H1 (cell line): ENCODE results near the gene GALR2. TPM values are rescaled to one million over a fixed set of nuclear protein-coding genes. Genes with fewer than 3 reads are reported as not detected.

Experiments used
- CTCF ChIA-PET: fragments of 300-600 bp; sonication (Branson Sonifier 250); formaldehyde crosslinking; loops from one replicate; lab custom pipeline; 2021; ENCODE audit not compliant: partially characterized antibody; lab: Charles Lee
- POLR2A ChIA-PET: fragments of 300-600 bp; sonication (Branson Sonifier 250); formaldehyde crosslinking; loops from one replicate; lab custom pipeline; 2021; ENCODE audit warnings: inconsistent platforms; ENCODE audit not compliant: partially characterized antibody; lab: Charles Lee
- DNase-seq, 2 experiments: peaks; one replicate each; pipeline versions ENCODE4 v3.0.0 to v3.0.0-alpha.2; 2010 to 2022; ENCODE audit warnings: low spot score in 2 of 2, low read depth in 1 of 2, mixed read lengths in 1 of 2
- FAIRE-seq: peaks from 2 replicates; lab custom pipeline; 2011; peaks lifted over from hg19 to GRCh38; lab: Jason Lieb, UNC
- H2AFZ ChIP-seq: 2 replicates; pipeline ENCODE4 v1.8.1; 2012; ENCODE audit warnings: low read length, inconsistent platforms
- H2AK5ac ChIP-seq: 2 replicates; pipeline ENCODE4 v1.6.1; 2013; ENCODE audit warnings: low read depth, low read length
- H2BK120ac ChIP-seq: replicated peaks from 2 replicates; pipeline ENCODE3; 2013; ENCODE audit warnings: low read depth, low read length, inconsistent platforms
- H2BK12ac ChIP-seq: 2 replicates; pipeline ENCODE4 v1.6.1; 2013; ENCODE audit warnings: low read depth, low read length
- H2BK15ac ChIP-seq: 2 replicates; pipeline ENCODE4 v1.6.1; 2013; ENCODE audit warnings: low read length
- H2BK20ac ChIP-seq: 2 replicates; pipeline ENCODE4 v1.6.1; 2013; ENCODE audit warnings: low read length
- H2BK5ac ChIP-seq: 2 replicates; pipeline ENCODE4 v1.6.1; 2013; ENCODE audit warnings: low read depth, low read length
- H3K14ac ChIP-seq: 2 replicates; pipeline ENCODE4 v1.6.1; 2013; ENCODE audit warnings: inconsistent platforms; ENCODE audit not compliant: insufficient read length
- H3K18ac ChIP-seq: 2 replicates; pipeline ENCODE4 v1.6.1; 2013; ENCODE audit warnings: low read length; ENCODE audit errors: extremely low read depth
- H3K23ac ChIP-seq: 2 replicates; pipeline ENCODE4 v1.6.1; 2013; ENCODE audit warnings: inconsistent platforms; ENCODE audit not compliant: insufficient read length
- H3K23me2 ChIP-seq: 2 replicates; pipeline ENCODE4 v1.6.1; 2013; ENCODE audit warnings: low read depth, low read length
- H3K27ac ChIP-seq: 2 replicates; pipeline ENCODE4 v1.6.1; 2011; ENCODE audit warnings: low read depth, low read length, inconsistent platforms
- H3K27me3 ChIP-seq, 4 experiments: replicated peaks in 1 of 4; 1 replicate in 1 of 4; 2 replicates in 3 of 4; pipeline versions ENCODE4 v1.6.1 to v1.8.1; 2011 to 2013; ENCODE audit warnings: low read length in 3 of 4, mild to moderate bottlenecking in 3 of 4, inconsistent platforms in 2 of 4, mixed read lengths in 2 of 4, moderate library complexity in 1 of 4; ENCODE audit not compliant: control insufficient read depth in 3 of 4, insufficient read depth in 3 of 4; ENCODE audit errors: extremely low read depth in 1 of 4
- H3K36me3 ChIP-seq, 4 experiments: 2 replicates each; pipeline versions ENCODE4 v1.6.1 to v1.8.1; 2011 to 2013; ENCODE audit warnings: mild to moderate bottlenecking in 4 of 4, low read length in 3 of 4, moderate library complexity in 2 of 4, control low read depth in 1 of 4, inconsistent platforms in 1 of 4; ENCODE audit not compliant: insufficient read depth in 4 of 4, control insufficient read depth in 2 of 4
- H3K4ac ChIP-seq: replicated peaks from 2 replicates; pipeline ENCODE3; 2013; ENCODE audit warnings: low read length, low read depth, mixed read lengths, inconsistent platforms; ENCODE audit not compliant: insufficient read length
- H3K4me1 ChIP-seq, 4 experiments: replicated peaks in 1 of 4; 1 replicate in 1 of 4; 2 replicates in 3 of 4; pipeline versions ENCODE4 v1.6.1 to v1.8.1; 2011 to 2013; ENCODE audit warnings: low read length in 3 of 4, inconsistent platforms in 2 of 4, mixed read lengths in 1 of 4; ENCODE audit not compliant: insufficient read depth in 4 of 4, control insufficient read depth in 3 of 4
- H3K4me2 ChIP-seq, 2 experiments: 2 replicates each; pipeline versions ENCODE4 v1.6.1 to v1.8.1; 2011 to 2013; ENCODE audit warnings: low read depth in 2 of 2, low read length in 2 of 2, control low read depth in 1 of 2, inconsistent platforms in 1 of 2, mild to moderate bottlenecking in 1 of 2; ENCODE audit not compliant: insufficient read depth in 1 of 2
- H3K4me3 ChIP-seq, 4 experiments: fragments of 200-600, 300-600 bp in 1 of 4; sonication (generic), shearing (Covaris generic), sonication (Bioruptor Twin) in 1 of 4; 2 replicates each; pipeline versions ENCODE4 v1.5.1 to v1.8.1; 2011 to 2016; ENCODE audit warnings: low read length in 4 of 4, low read depth in 3 of 4, control low read depth in 2 of 4, inconsistent platforms in 2 of 4, mild to moderate bottlenecking in 2 of 4, mixed read lengths in 1 of 4, moderate library complexity in 1 of 4; ENCODE audit not compliant: insufficient read depth in 2 of 4; ENCODE audit errors: extremely low read depth in 1 of 4
- H3K56ac ChIP-seq: replicated peaks from 2 replicates; pipeline ENCODE3; 2013; ENCODE audit warnings: low read depth, mild to moderate bottlenecking, mixed read lengths, low read length, inconsistent platforms; ENCODE audit not compliant: insufficient read length
- H3K79me1 ChIP-seq: 2 replicates; pipeline ENCODE4 v1.6.1; 2013; ENCODE audit warnings: low read depth, low read length, control low read depth
- H3K79me2 ChIP-seq, 2 experiments: 2 replicates each; pipeline versions ENCODE4 v1.6.1 to v1.8.1; 2012 to 2013; ENCODE audit warnings: low read length in 2 of 2, mild to moderate bottlenecking in 2 of 2, inconsistent platforms in 1 of 2; ENCODE audit not compliant: insufficient read depth in 2 of 2, control insufficient read depth in 1 of 2
- H3K9ac ChIP-seq, 4 experiments: replicated peaks in 1 of 4; 1 replicate in 1 of 4; 2 replicates in 3 of 4; pipeline versions ENCODE4 v1.6.1 to v1.8.1; 2011 to 2013; ENCODE audit warnings: low read depth in 3 of 4, low read length in 3 of 4, control low read depth in 2 of 4, mild to moderate bottlenecking in 2 of 4, moderate library complexity in 2 of 4, inconsistent platforms in 1 of 4; ENCODE audit errors: extremely low read depth in 1 of 4
- H3K9me3 ChIP-seq, 2 experiments: 2 replicates each; pipeline versions ENCODE4 v1.6.1 to v1.8.1; 2012 to 2013; ENCODE audit warnings: mild to moderate bottlenecking in 2 of 2, moderate library complexity in 2 of 2, control low read depth in 1 of 2, inconsistent platforms in 1 of 2, low read depth in 1 of 2, low read length in 1 of 2, mixed read lengths in 1 of 2; ENCODE audit not compliant: insufficient read depth in 2 of 2
- H4K20me1 ChIP-seq, 2 experiments: replicated peaks in 1 of 2; 2 replicates each; pipeline versions ENCODE3 to v1.8.1; 2011 to 2013; ENCODE audit warnings: inconsistent platforms in 2 of 2, low read length in 2 of 2, mild to moderate bottlenecking in 1 of 2; ENCODE audit not compliant: insufficient read depth in 2 of 2, control insufficient read depth in 1 of 2
- H4K5ac ChIP-seq: 2 replicates; pipeline ENCODE4 v1.6.1; 2013; ENCODE audit warnings: low read length, low read depth, mixed read lengths, inconsistent platforms; ENCODE audit not compliant: insufficient read length
- H4K8ac ChIP-seq: 2 replicates; pipeline ENCODE4 v1.8.0; 2013; ENCODE audit warnings: mild to moderate bottlenecking, moderate library complexity, low read length, inconsistent platforms; ENCODE audit not compliant: insufficient read depth; ENCODE audit errors: extremely low read depth
- H4K91ac ChIP-seq: replicated peaks from 2 replicates; pipeline ENCODE3; 2013; ENCODE audit warnings: low read length, mixed read lengths, inconsistent platforms; ENCODE audit not compliant: insufficient read length
- BRCA1 ChIP-seq: IDR thresholded peaks from 2 replicates; pipeline ENCODE4 v1.6.1; 2012; ENCODE audit warnings: low read depth, low read length, improper control_type of control experiment
- POLR2A ChIP-seq, 2 experiments: IDR thresholded peaks; 1 replicate in 1 of 2; 2 replicates in 1 of 2; pipeline ENCODE4 v1.6.1; 2011; ENCODE audit warnings: low read depth in 2 of 2, low read length in 2 of 2, mild to moderate bottlenecking in 2 of 2; ENCODE audit errors: control extremely low read depth in 1 of 2
- RNF2 ChIP-seq: fragments of 200-900, 300-1000 bp; sonication (generic); IDR thresholded peaks from 2 replicates; pipeline ENCODE4 v1.7.1; 2016; ENCODE audit warnings: borderline replicate concordance, low read depth, mild to moderate bottlenecking, antibody characterized with exemption, low read length; ENCODE audit not compliant: poor library complexity, severe bottlenecking; ENCODE audit errors: missing control alignments
- WGBS, 2 experiments: shearing (Covaris generic) in 1 of 2; methylation state at CpG; one replicate each; pipeline versions ENCODE4 v1.1.6 to v1.1.7; 2013 to 2015; ENCODE audit warnings: low lambda C conversion rate in 2 of 2, mixed read lengths in 2 of 2, inconsistent platforms in 1 of 2, low coverage in 1 of 2, missing lambda C conversion rate in 1 of 2; ENCODE audit not compliant: insufficient replicate concordance in 2 of 2, insufficient coverage in 1 of 2, insufficient read length in 1 of 2; ENCODE audit errors: extremely low coverage in 1 of 2, missing lambda C conversion rate in 1 of 2; 5-methylcytosine and 5-hydroxymethylcytosine counted together
- polyA plus RNA-seq, 7 experiments: library from polyadenylated mRNA; depleted of rRNA in 3 of 7; stranded (reverse) in 5 of 7; unstranded in 2 of 7; fragments of >200 nt in 5 of 7; fragments of 200-250 nt in 2 of 7; gene quantifications; 1 replicate in 5 of 7; 2 replicates in 1 of 7; 4 replicates in 1 of 7; pipeline versions ENCODE4 v1.2.1 to v1.2.3, GENCODE V29; 2011 to 2013; ENCODE audit warnings: missing spikeins in 2 of 7, mixed read lengths in 2 of 7
- total RNA-seq: library from RNA; stranded (reverse); fragmentation: NEBNext Ultra II Directional; extraction: Animal tissue kit (Norgen Biotek cat#: 25700); gene quantifications from 2 replicates; pipeline ENCODE4 v1.2.1, GENCODE V29; 2021

Gene GALR2
- total and polyA plus RNA-seq, 2 of the 8 experiments (the other 6 are each of a cell fraction or from before 2014, with no cell fraction given) = 0.86 to 2.2 TPM

GRCh38 chr17:76087531-76087930 lies 12.9 kb downstream of the GALR2 start:
- no peak overlapping the region for H2BK15ac ChIP-seq
- CTCF ChIA-PET = interaction anchor here (0.5 to 3.5 kb wide), 8 partner anchors 9 to 279 kb away, joined by 3 to 14 read pairs (median 3); no protein-coding TSS in a partner anchor
- WGBS, 2 experiments = 93% methylated on average over 11 of the region's 11 CpGs; no CpG with 5 or more reads in 1 of the 2 experiments
- TF ChIP-seq RNF2 (no peak), POLR2A (IDR thresholded peaks at IDR 0.05; ENCODE audit: control extremely low read depth in 1 of 2, low read depth in 2 of 2, low read length in 2 of 2) (no peak), BRCA1 (no peak)
- H3K14ac ChIP-seq = no peak overlapping the region
- H3K79me2 ChIP-seq = no peaks in the 10 kb centered on the region
- no peaks in the 10 kb centered on the region; a peak in 1 of 7 replicates for H3K4me1 ChIP-seq
- no peak overlapping the region for H3K56ac ChIP-seq
- no peak overlapping the region for H3K4me2 ChIP-seq
- no peak overlapping the region for H3K4ac ChIP-seq
- H2BK20ac ChIP-seq = no peak overlapping the region
- H3K18ac ChIP-seq = no peak overlapping the region
- no peak overlapping the region for H4K8ac ChIP-seq
- no peak overlapping the region for H3K23ac ChIP-seq
- no peak overlapping the region for H3K9ac ChIP-seq
- H2BK5ac ChIP-seq = no peak overlapping the region
- H3K36me3 ChIP-seq = peaks cover 21 to 61% (median 51%) of the 10 kb centered on the region in 4 experiments
- H2AK5ac ChIP-seq = no peak overlapping the region
- no peak for DNase-seq
- no peaks in the 10 kb centered on the region for H3K27me3 ChIP-seq
- H2BK120ac ChIP-seq = no peak overlapping the region
- no peak overlapping the region for H4K5ac ChIP-seq
- H4K20me1 ChIP-seq = peaks cover 2 to 9% of the 10 kb centered on the region in 2 experiments
- no peak overlapping the region for H3K4me3 ChIP-seq
- no peaks in the 10 kb centered on the region; the same call in 1 of the 2 replicates for H3K79me1 ChIP-seq
- FAIRE-seq = no peak
- H3K23me2 ChIP-seq = no peaks in the 10 kb centered on the region
- H2BK12ac ChIP-seq = no peak overlapping the region
- H2AFZ ChIP-seq = no peak overlapping the region
- H3K27ac ChIP-seq = no peak overlapping the region
- POLR2A ChIA-PET = interaction anchor here (0.8 to 3.3 kb wide), 3 partner anchors 8 to 16 kb away, joined by 4 to 28 read pairs (median 10); partner anchors contain the start of genes GALR2 and ZACN
- no peak overlapping the region for H4K91ac ChIP-seq
- H3K9me3 ChIP-seq = no peaks in the 10 kb centered on the region
